ENCODE data around the gene CLRN1. TPM values are rescaled to one million over a fixed set of nuclear protein-coding genes. Genes with fewer than 3 reads are reported as not detected.
"Not testable (repeated sequence)": the region's sequence is repeated elsewhere in the genome, so short reads cannot be mapped to it uniquely, and the experiment has no call there.

The CLRN1 gene
- total RNA-seq, 1 donor from 2014 or later, result not detected

- intact Hi-C loops (cut with DNase I), result no loop called here
- H3K27ac ChIP-seq, result no peak overlapping the region
- no peak for TF ChIP-seq CTCF (IDR thresholded peaks at IDR 0.05)
- ATAC-seq, result no peak
- no peak overlapping the region for H3K4me3 ChIP-seq
- H3K27me3 ChIP-seq (ENCODE audit: low read depth), result no peaks in the 10 kb centered on the region
- H3K4me1 ChIP-seq, result no peaks in the 10 kb centered on the region
- no peak for DNase-seq
- no peaks in the 10 kb centered on the region for H3K9me3 ChIP-seq
- H3K36me3 ChIP-seq, result no peaks in the 10 kb centered on the region
Observed at GRCh38 chr3:150989208-150989607, 16.7 kb upstream of the CLRN1 start.

- H3K9me3 ChIP-seq; H3K36me3 ChIP-seq; H3K27ac ChIP-seq; intact Hi-C loops (cut with DNase I); ATAC-seq; H3K27me3 ChIP-seq (ENCODE audit: low read depth); DNase-seq; H3K4me1 ChIP-seq; H3K4me3 ChIP-seq: not testable (repeated sequence)
Observed at GRCh38 chr3:150988395-150988794, 15.9 kb upstream of the CLRN1 start.

GRCh38 chr3:150985711-150986110, 13.2 kb upstream of the CLRN1 start:
- Histone ChIP-seq H3K36me3 (no peaks in the 10 kb centered on the region), H3K4me1 (no peaks in the 10 kb centered on the region), H3K27me3 (ENCODE audit: low read depth) (no peaks in the 10 kb centered on the region), H3K9me3 (no peaks in the 10 kb centered on the region), H3K4me3 (no peak overlapping the region), H3K27ac (no peak overlapping the region)
- TF ChIP-seq CTCF (IDR thresholded peaks at IDR 0.05), result no peak
- DNase-seq, result no peak
- intact Hi-C loops (cut with DNase I), result no loop called here
- no peak for ATAC-seq

- no peak overlapping the region for H3K27ac ChIP-seq
- DNase-seq (no peak), ATAC-seq (no peak)
- H3K4me1 ChIP-seq, result no peaks in the 10 kb centered on the region
- no peak overlapping the region for H3K4me3 ChIP-seq
- intact Hi-C loops (cut with DNase I), result no loop called here
- H3K27me3 ChIP-seq (ENCODE audit: low read depth), result no peaks in the 10 kb centered on the region
- no peaks in the 10 kb centered on the region for H3K36me3 ChIP-seq
- H3K9me3 ChIP-seq, result no peaks in the 10 kb centered on the region
- TF ChIP-seq CTCF (IDR thresholded peaks at IDR 0.05), result no peak
Observed at GRCh38 chr3:150984066-150984465, 11.5 kb upstream of the CLRN1 start.

GRCh38 chr3:150978566-150979148, 6.1 kb upstream of the CLRN1 start:
- no peak for DNase-seq
- no peak for ATAC-seq
- Histone ChIP-seq H3K27me3 (ENCODE audit: low read depth) (no peaks in the 10 kb centered on the region), H3K4me3 (no peak overlapping the region), H3K27ac (no peak overlapping the region), H3K9me3 (no peaks in the 10 kb centered on the region), H3K36me3 (no peaks in the 10 kb centered on the region), H3K4me1 (no peaks in the 10 kb centered on the region)
- TF ChIP-seq CTCF (IDR thresholded peaks at IDR 0.05), result no peak
- intact Hi-C loops (cut with DNase I), result no loop called here

GRCh38 chr3:150975992-150976368, 3.5 kb upstream of the CLRN1 start:
- Histone ChIP-seq H3K9me3 (no peaks in the 10 kb centered on the region), H3K4me3 (no peak overlapping the region)
- ATAC-seq, result no peak

More at GRCh38 chr3:150975992-150976368, 3.5 kb upstream of the CLRN1 start:
- intact Hi-C loops (cut with DNase I), result no loop called here
- no peak for DNase-seq
- no peaks in the 10 kb centered on the region for H3K36me3 ChIP-seq
- H3K4me1 ChIP-seq, result no peaks in the 10 kb centered on the region
- TF ChIP-seq CTCF (IDR thresholded peaks at IDR 0.05), result no peak
- H3K27ac ChIP-seq, result no peak overlapping the region
- H3K27me3 ChIP-seq (ENCODE audit: low read depth), result no peaks in the 10 kb centered on the region

All from lower lobe of right lung (tissue), 2 donors.